ENCODE data around the gene RBMXL3. TPM values are rescaled to one million over a fixed set of nuclear protein-coding genes. Genes with fewer than 3 reads are reported as not detected.
"Not testable (repeated sequence)": the region's sequence is repeated elsewhere in the genome, so short reads cannot be mapped to it uniquely, and the experiment has no call there.

RBMXL3 gene
- total RNA-seq, 1 experiment from 2014 or later: not detected

DNA sequence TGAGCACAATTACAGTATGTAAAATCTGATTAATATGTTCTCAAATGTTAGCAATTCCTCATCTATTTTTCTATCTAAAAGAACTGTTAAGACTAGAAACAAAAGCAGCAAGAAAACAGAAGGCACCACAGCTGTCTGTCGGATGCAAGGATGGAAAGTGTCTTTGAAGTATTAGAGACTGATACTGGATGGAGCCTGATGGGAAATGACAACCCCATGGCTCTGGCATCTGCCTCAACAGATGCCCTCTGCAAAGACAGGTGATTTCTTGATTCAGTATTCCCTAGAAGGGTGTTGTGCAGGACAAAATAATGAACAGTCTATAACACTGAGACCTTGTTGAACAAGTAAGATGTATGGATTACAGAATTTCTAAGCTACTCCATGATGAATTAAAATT is 24.9 kb downstream of the RBMXL3 start:
- Histone ChIP-seq H3K27me3 (ENCODE audit: control insufficient read depth, insufficient read depth, low read length) (no peaks in the 10 kb centered on the region), H3K4me3 (ENCODE audit: insufficient read depth, low read depth, low read length) (no peak overlapping the region), H3K36me3 (replicated peaks; ENCODE audit: control insufficient read depth, insufficient read depth, low read length) (no peaks in the 10 kb centered on the region)
- no peak for DNase-seq

DNA sequence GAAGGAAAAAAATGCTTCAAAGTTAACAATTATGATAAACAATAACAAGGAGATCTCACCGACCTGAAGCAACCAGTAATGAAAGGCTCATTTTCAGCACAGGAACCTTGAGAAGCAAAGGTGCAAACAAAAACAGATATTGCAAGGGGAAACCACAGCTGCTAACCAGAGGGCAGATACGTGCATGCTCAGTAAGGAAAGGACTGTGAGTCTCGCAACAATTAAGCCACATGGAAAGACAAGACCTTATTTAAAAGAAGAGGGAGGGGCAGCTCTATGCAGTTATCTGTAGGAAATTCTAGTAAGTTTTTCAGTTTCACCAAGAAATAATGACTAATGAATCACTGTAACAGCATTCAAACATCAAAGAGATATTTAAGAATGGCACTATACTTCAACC is 25.4 kb downstream of the RBMXL3 start:
- Histone ChIP-seq H3K4me3 (ENCODE audit: insufficient read depth, low read depth, low read length) (no peak overlapping the region), H3K27me3 (ENCODE audit: control insufficient read depth, insufficient read depth, low read length) (no peaks in the 10 kb centered on the region), H3K36me3 (replicated peaks; ENCODE audit: control insufficient read depth, insufficient read depth, low read length) (no peaks in the 10 kb centered on the region)
- no peak for DNase-seq

DNA sequence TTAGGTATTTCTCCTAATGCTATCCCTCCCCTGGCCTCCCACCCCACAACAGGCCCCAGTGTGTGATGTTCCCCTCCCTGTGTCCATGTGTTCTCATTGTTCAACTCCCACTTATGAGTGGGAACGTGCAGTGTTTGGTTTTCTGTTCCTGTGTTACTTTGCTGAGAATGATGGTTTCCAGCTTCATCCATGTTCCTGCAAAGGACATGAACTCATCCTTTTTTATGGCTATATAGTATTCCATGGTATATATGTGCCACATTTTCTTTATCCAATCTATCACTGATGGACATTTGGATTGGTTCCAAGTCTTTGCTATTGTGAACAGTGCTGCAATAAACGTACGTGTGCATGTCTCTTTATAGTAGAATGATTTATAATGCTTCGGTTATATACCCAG is 28.1 kb downstream of the RBMXL3 start:
- DNase-seq; H3K36me3 ChIP-seq (replicated peaks; ENCODE audit: control insufficient read depth, insufficient read depth, low read length); H3K4me3 ChIP-seq (ENCODE audit: insufficient read depth, low read depth, low read length); H3K27me3 ChIP-seq (ENCODE audit: control insufficient read depth, insufficient read depth, low read length): not testable (repeated sequence)

DNA sequence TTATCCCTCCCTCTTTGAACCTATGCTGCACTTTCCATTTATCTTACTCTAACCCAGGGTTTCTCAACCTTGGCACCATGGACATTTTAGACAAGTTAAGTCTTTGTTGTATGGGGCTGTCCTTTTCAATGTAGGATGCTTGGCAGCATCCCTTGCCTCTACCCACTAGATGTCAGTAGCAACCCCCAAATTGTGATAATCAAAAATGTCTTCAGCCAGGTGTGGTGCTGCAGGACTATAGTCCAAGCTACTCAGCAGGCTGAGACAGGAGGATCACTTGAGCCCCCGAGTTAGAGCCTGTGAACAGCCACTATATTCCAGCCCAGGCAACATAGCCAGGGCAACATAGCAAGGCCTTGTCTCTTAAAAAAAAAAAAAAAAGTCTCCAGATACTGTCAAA is 37.7 kb downstream of the RBMXL3 start:
- no peaks in the 10 kb centered on the region for H3K27me3 ChIP-seq (ENCODE audit: control insufficient read depth, insufficient read depth, low read length)
- H3K4me3 ChIP-seq (ENCODE audit: insufficient read depth, low read depth, low read length): no peak overlapping the region
- peak; percentile 39 for DNase-seq
- no peaks in the 10 kb centered on the region for H3K36me3 ChIP-seq (replicated peaks; ENCODE audit: control insufficient read depth, insufficient read depth, low read length)

DNA sequence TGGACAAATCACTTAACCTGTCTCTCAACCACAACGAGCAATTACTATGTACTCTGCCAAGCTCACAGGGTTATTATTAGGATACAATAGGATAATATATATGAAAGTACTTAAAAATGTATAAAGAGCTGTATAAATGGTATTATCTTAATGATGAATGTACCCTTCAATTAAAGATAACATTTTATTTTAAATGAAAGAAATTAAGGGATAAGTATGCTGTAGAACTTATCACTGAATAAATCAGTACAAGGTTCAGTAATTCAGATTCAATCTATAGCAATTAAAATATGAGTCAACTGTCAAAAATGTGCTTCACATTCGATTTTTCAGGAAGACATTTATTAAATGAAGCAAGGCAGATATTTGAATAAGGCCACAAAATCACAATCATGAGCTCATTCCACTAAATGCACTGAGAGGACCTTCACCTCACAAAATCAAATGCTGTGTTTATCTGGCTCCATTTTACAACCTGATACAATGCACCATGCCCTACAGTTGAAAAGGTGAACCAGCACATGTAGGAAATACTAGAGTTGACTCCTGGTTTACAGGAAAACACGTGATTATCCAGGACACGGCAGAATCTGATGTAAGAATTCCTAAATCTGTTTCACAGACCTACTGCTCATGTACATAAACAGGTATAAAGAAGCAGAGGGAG is 40.3 kb downstream of the RBMXL3 start:
- no peak for DNase-seq
- H3K36me3 ChIP-seq (replicated peaks; ENCODE audit: control insufficient read depth, insufficient read depth, low read length): no peaks in the 10 kb centered on the region
- no peak overlapping the region for H3K4me3 ChIP-seq (ENCODE audit: insufficient read depth, low read depth, low read length)
- H3K27me3 ChIP-seq (ENCODE audit: control insufficient read depth, insufficient read depth, low read length): peaks cover 4% of the 10 kb centered on the region; the same call in 1 of the 2 replicates

DNA sequence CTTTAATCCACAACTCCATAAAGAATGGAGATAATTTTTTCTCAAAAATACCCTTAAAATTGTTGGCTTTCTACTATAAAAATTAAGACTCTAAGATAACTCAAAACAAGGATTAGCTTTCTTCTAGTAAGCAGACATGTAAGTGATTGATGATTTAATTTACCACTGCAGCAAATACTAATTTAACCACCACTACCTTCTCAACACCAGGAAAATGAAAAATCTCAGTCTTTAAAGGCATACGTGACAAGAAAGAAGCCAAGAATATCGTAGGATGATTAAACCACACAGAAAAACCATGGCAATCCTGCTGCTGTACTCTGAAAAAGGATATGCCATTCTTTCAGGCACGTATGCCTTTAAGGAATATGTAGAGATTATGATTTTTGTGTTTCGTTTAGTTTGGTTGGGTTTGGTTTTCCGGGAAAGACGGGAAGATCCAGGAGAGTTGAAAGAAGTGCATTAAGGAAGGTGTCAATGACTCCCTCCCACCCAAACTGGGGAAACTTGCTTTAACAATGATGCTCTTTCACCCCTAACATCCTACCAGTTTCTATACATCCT is 43.8 kb downstream of the RBMXL3 start:
- Histone ChIP-seq H3K4me3 (ENCODE audit: insufficient read depth, low read depth, low read length) (peak overlapping the region; percentile 71), H3K36me3 (replicated peaks; ENCODE audit: control insufficient read depth, insufficient read depth, low read length) (no peaks in the 10 kb centered on the region), H3K27me3 (ENCODE audit: control insufficient read depth, insufficient read depth, low read length) (peaks cover 6% of the 10 kb centered on the region; the same call in 1 of the 2 replicates)
- DNase-seq: no peak

DNA sequence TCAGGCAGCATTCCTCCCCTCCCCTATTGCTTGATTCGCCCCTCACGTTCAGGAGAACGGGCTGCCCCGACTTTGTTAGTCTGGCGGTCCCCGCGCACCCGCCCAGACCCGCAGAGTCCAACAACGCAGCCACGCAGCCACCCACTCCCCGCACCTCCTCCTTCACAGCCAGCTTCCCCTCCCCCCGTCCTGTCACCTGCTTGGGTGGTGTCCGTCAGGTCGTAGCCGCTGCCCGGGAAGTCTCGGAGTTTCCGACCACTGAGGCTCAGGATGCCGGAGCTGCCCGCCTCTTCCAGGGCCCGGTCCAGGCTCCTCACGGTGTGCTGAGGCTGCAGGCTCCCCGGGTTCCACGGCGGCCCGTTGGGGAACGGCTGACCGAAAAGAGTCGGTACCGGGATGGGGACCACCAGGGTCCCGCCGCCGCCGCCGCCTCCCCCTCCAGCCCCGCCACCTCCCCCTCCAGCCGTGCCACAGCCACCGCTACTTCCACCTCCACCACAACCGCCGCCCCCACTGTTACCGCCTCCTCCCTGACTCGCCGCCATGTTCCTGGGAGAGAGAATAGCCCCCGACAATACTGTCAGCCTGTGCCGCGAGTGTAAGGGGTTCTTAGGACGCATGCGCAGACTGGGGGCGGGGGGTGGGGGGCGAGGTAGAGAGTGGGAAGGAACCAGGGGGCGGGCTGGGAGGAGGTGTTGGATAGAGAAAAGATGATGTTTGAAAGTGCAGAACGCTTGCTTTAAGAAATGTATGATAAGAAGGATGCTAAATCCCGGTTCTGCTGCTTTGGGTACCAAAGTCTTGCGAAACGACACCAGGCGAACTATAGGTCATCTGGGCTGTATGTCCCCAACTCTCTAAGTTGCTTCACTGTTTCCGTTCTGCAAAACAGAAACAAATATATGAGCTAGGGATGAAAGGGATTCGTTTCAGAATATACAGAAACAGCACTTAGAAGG is 44.6 kb downstream of the RBMXL3 start, which contains the start of gene LRCH2:
LRCH2 (minus strand) TSS at position 600 of the 959 bp plus-strand sequence; CDS start at position 545, 55 bp downstream.
- peaks cover 6% of the 10 kb centered on the region; the same call in 1 of the 2 replicates for H3K27me3 ChIP-seq (ENCODE audit: control insufficient read depth, insufficient read depth, low read length)
- H3K4me3 ChIP-seq (ENCODE audit: insufficient read depth, low read depth, low read length): peak within 1 kb of the TSS; percentile 71
- H3K36me3 ChIP-seq (replicated peaks; ENCODE audit: control insufficient read depth, insufficient read depth, low read length): no peaks in the 10 kb centered on the region
- DNase-seq: peak; percentile 89

DNA sequence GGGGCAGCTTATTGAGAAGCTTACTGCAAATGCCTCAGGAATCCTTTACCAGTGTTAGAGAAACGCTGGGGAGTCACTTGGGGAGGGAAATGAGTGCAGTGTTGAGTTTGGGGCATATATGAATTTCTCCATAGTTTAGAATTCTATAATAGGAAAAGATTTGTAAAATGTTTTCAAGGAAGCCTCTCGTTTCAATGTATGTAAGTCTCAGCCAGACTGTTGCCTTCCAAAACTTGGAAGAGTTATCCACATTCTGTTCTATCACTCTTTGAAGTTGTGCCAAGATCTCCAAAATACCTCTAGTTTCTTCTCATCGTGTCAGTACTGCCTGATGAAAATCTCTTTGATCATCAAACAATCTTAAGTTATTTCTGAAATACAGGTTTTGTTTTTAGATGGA is 45.3 kb downstream of the RBMXL3 start:
- peak overlapping the region; percentile 71 for H3K4me3 ChIP-seq (ENCODE audit: insufficient read depth, low read depth, low read length)
- DNase-seq: no peak
- H3K27me3 ChIP-seq (ENCODE audit: control insufficient read depth, insufficient read depth, low read length): peaks cover 6% of the 10 kb centered on the region; the same call in 1 of the 2 replicates
- H3K36me3 ChIP-seq (replicated peaks; ENCODE audit: control insufficient read depth, insufficient read depth, low read length): no peaks in the 10 kb centered on the region

DNA sequence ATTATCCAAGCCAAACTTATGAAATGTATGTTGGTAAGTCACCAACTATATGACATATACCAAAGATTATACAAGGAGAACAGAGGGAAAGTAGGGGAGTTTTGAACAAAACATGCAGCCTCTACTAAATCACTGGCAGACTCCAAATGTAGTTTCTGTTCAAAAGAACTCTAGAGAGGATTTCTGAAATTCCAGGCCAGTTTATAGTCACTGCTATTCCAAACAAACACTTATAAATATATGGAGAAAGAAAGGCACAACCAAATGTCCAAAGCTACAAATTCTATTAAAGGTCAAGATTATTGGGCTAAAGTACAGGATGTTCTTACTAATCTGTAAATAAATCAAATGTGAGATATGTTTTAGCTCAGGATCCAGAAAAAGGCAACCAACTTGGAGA is 47.4 kb downstream of the RBMXL3 start:
- H3K36me3 ChIP-seq (replicated peaks; ENCODE audit: control insufficient read depth, insufficient read depth, low read length): no peaks in the 10 kb centered on the region
- peaks cover 6% of the 10 kb centered on the region; the same call in 1 of the 2 replicates for H3K27me3 ChIP-seq (ENCODE audit: control insufficient read depth, insufficient read depth, low read length)
- no peak for DNase-seq
- H3K4me3 ChIP-seq (ENCODE audit: insufficient read depth, low read depth, low read length): no peak overlapping the region

DNA sequence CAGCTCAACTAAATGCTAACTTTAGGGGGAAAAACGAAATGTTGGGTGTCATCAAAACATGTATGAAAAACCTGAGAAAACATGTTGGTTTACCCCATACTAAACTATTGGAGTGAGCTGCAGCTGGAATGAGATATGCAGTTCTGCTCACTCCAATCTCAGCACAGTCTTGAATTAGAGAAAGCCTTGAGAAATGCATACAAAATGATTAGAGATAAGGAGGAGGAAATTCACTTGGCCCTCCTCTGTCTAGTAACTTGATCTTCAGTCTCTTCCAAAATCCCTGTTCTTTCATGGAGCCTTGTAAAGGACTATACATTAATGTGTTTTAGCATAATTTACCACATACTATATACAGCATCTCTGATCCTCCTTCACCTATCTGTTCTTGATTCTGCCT is 47.8 kb downstream of the RBMXL3 start:
- Histone ChIP-seq H3K36me3 (replicated peaks; ENCODE audit: control insufficient read depth, insufficient read depth, low read length) (no peaks in the 10 kb centered on the region), H3K27me3 (ENCODE audit: control insufficient read depth, insufficient read depth, low read length) (peaks cover 6% of the 10 kb centered on the region; the same call in 1 of the 2 replicates), H3K4me3 (ENCODE audit: insufficient read depth, low read depth, low read length) (no peak overlapping the region)
- no peak for DNase-seq

Other genes starting within 250 kb of the RBMXL3 start
- not detected in 2 replicates for gene IL13RA2, start 171.8 kb upstream of the RBMXL3 start, total RNA-seq (2014; rRNA removed; shearing (Covaris generic))
- 4.5 and 7.5 TPM in 2 replicates for gene LRCH2, start 44.7 kb downstream of the RBMXL3 start, total RNA-seq (2014; rRNA removed; shearing (Covaris generic))
- 0.33 TPM in 1 of 2 replicates, not detected in the other for gene LUZP4, start 100.3 kb downstream of the RBMXL3 start, total RNA-seq (2014; rRNA removed; shearing (Covaris generic))